GM12864 (cell line): ENCODE results near the gene ST6GALNAC5.

Source experiments
- DNase-seq: peaks from one replicate; pipeline ENCODE4 v3.0.0-alpha.2; 2011; ENCODE audit warnings: low read depth
- H3K4me3 ChIP-seq: 2 replicates; pipeline ENCODE4 v1.5.1; 2011; ENCODE audit warnings: mild to moderate bottlenecking, low read depth, low read length, control low read depth
- CTCF ChIP-seq: IDR thresholded peaks from 2 replicates; pipeline ENCODE4 v1.5.1; 2011; ENCODE audit warnings: low read depth, mild to moderate bottlenecking, moderate library complexity, low read length, control low read depth, inconsistent platforms; ENCODE audit errors: missing control alignments

The ST6GALNAC5 gene

GRCh38 chr1:76832521-76832920 is 34.8 kb upstream of the ST6GALNAC5 start:
- no peak for TF ChIP-seq CTCF
- no peak for DNase-seq
- H3K4me3 ChIP-seq: no peak overlapping the region

- no peak for TF ChIP-seq CTCF
- DNase-seq: no peak
- no peak overlapping the region for H3K4me3 ChIP-seq
Measured at GRCh38 chr1:76833151-76833550, 34.1 kb upstream of the ST6GALNAC5 start.

- no peak for TF ChIP-seq CTCF
- DNase-seq: no peak
- no peak overlapping the region for H3K4me3 ChIP-seq
Measured at GRCh38 chr1:76833856-76834255, 33.4 kb upstream of the ST6GALNAC5 start.

GRCh38 chr1:76835203-76835602 is 32.1 kb upstream of the ST6GALNAC5 start:
- no peak overlapping the region for H3K4me3 ChIP-seq
- DNase-seq: no peak
- no peak for TF ChIP-seq CTCF

GRCh38 chr1:76840278-76840677 is 27.0 kb upstream of the ST6GALNAC5 start:
- H3K4me3 ChIP-seq: no peak overlapping the region
- DNase-seq: no peak
- no peak for TF ChIP-seq CTCF

- DNase-seq: no peak
- no peak overlapping the region for H3K4me3 ChIP-seq
- TF ChIP-seq CTCF: no peak
Measured at GRCh38 chr1:76841460-76841859, 25.8 kb upstream of the ST6GALNAC5 start.

- no peak for TF ChIP-seq CTCF
- no peak overlapping the region for H3K4me3 ChIP-seq
- no peak for DNase-seq
Measured at GRCh38 chr1:76843821-76844464, 23.3 kb upstream of the ST6GALNAC5 start.
